ENCODE data around the gene NRXN3. TPM values are rescaled to one million over a fixed set of nuclear protein-coding genes. Genes with fewer than 3 reads are reported as not detected.

NRXN3 gene
- total and polyA plus RNA-seq, 2 of the 4 experiments (the other 2 are of a cell fraction), result 4.8 to 25.1 TPM

- TF ChIP-seq RFX5 (IDR thresholded peaks at IDR 0.05; ENCODE audit: low read depth, low read length) (no peak), FOS (IDR thresholded peaks at IDR 0.05; ENCODE audit: low read depth, low read length) (no peak), MXI1 (IDR thresholded peaks at IDR 0.05; ENCODE audit: borderline replicate concordance, low read depth, low read length) (no peak)
Measured at GRCh38 chr14:79011091-79011919, 841.1 kb downstream of the NRXN3 start (continued).

GRCh38 chr14:79011920-79012204, 841.7 kb downstream of the NRXN3 start:
- peak overlapping the region; percentile 55; the same call in 1 of the 2 replicates for H3K4ac ChIP-seq (ENCODE audit: low read depth, low read length)
- ATAC-seq (ENCODE audit: low read depth) (peak; percentile 37), DNase-seq (no peak)
- peak overlapping the region; percentile 80; the same call in 1 of the 2 replicates for H3K4me2 ChIP-seq (ENCODE audit: low read depth, low read length)
- H2AK5ac ChIP-seq (ENCODE audit: low read depth, low read length), result peak overlapping the region; percentile 39; the same call in 1 of the 2 replicates
- no peak overlapping the region for H2AFZ ChIP-seq (replicated peaks; ENCODE audit: low read length, poor library complexity)
- H3K79me1 ChIP-seq (ENCODE audit: low read depth in 1 of 2, low read length in 2 of 2), result no peaks in the 10 kb centered on the region
- H2BK120ac ChIP-seq (ENCODE audit: low read depth, low read length), result peak overlapping the region; percentile 67
- no peak overlapping the region for H3K9ac ChIP-seq (ENCODE audit: low read depth, low read length)
- no peak overlapping the region for H3K4me3 ChIP-seq (ENCODE audit: insufficient read depth, low read depth, low read length)
- H4K20me1 ChIP-seq (ENCODE audit: insufficient read depth, low read length), result no peaks in the 10 kb centered on the region
- dilution Hi-C loops (cut with HindIII; ENCODE audit: low sequenced_read_pairs, unreplicated experiment), result no loop called here
- H3K56ac ChIP-seq (ENCODE audit: extremely low read depth, insufficient read depth, low read length), result no peak overlapping the region
- H4K8ac ChIP-seq (ENCODE audit: low read depth in 2 of 2, low read length in 2 of 2), result peak overlapping the region in 1 of 2 experiments; percentile 73; a peak in 2 of 4 replicates
- BruUV-seq (replicated peaks), result no TSS peak
- H4K5ac ChIP-seq (ENCODE audit: low read depth, low read length), result no peak overlapping the region
- no peak overlapping the region for H3K23ac ChIP-seq (ENCODE audit: low read depth, low read length)
- H2BK20ac ChIP-seq (ENCODE audit: low read depth, low read length), result peak overlapping the region; percentile 89; the same call in 1 of the 2 replicates
- POLR2A ChIA-PET (ENCODE audit: unreplicated experiment), result no interaction called here
- no peak overlapping the region for H2AK9ac ChIP-seq (replicated peaks; ENCODE audit: low read depth, low read length, poor library complexity)
- intact Hi-C loops (cut with micrococcal nuclease), result loop anchor here (1.0 to 10.0 kb wide), 5 partner anchors 265 to 1203 kb away; partner anchors contain the start of gene DIO2
- no peak overlapping the region for H3K27ac ChIP-seq (ENCODE audit: insufficient read depth, low read length)
- in situ Hi-C loops (cut with MboI; ENCODE audit: low sequenced_read_pairs), result loop anchor here (10.0 kb wide), 1 partner anchor 1043 kb away; no protein-coding TSS in a partner anchor
- H2BK15ac ChIP-seq (ENCODE audit: low read depth, low read length), result no peak overlapping the region
- H2BK5ac ChIP-seq (ENCODE audit: low read depth, low read length, poor library complexity, severe bottlenecking), result peak overlapping the region; percentile 88
- H3K27me3 ChIP-seq (ENCODE audit: control insufficient read depth, insufficient read depth, low read length), result no peaks in the 10 kb centered on the region
- no peak for TF ChIP-seq USF2 (IDR thresholded peaks at IDR 0.05; ENCODE audit: low read depth, low read length)
- TF ChIP-seq FOS (IDR thresholded peaks at IDR 0.05; ENCODE audit: low read depth, low read length), result no peak
- H3K9me1 ChIP-seq (ENCODE audit: insufficient read depth, low read length), result 0 out of 2 replicates have a peak, but pooled peaks cover 3% of the 10 kb centered on the region
- peak overlapping the region; percentile 37; the same call in 1 of the 2 replicates for H4K91ac ChIP-seq (ENCODE audit: insufficient read depth, low read depth, low read length)
- CTCF ChIA-PET, result no interaction called here
- H3K9me3 ChIP-seq (ENCODE audit: control insufficient read depth, insufficient read depth, low read length), result no peaks in the 10 kb centered on the region
- no peaks in the 10 kb centered on the region for H3K36me3 ChIP-seq (ENCODE audit: control insufficient read depth, insufficient read depth, low read length)
- H3K18ac ChIP-seq (ENCODE audit: low read depth, low read length), result peak overlapping the region; percentile 83; the same call in 1 of the 2 replicates
- H3K4me1 ChIP-seq (ENCODE audit: control insufficient read depth, insufficient read depth, low read length), result no peaks in the 10 kb centered on the region; the same call in 1 of the 2 replicates
- H3K14ac ChIP-seq (replicated peaks; ENCODE audit: low read depth, low read length), result no peak overlapping the region

Measured in IMR-90 (cell line).